HG03439 (cell line): Measurements from ENCODE around the gene PRKAG2.
"Not testable (repeated sequence)": the region's sequence is repeated elsewhere in the genome, so short reads cannot be mapped to it uniquely, and the experiment has no call there.

Source experiments
- ATAC-seq: cut with Tn5 transposase; IDR thresholded peaks from one replicate; pipeline ENCODE4 v1.9.1; 2021; ENCODE audit warnings: mild to moderate bottlenecking, moderate library complexity; ENCODE audit not compliant: unreplicated experiment

The PRKAG2 gene

DNA sequence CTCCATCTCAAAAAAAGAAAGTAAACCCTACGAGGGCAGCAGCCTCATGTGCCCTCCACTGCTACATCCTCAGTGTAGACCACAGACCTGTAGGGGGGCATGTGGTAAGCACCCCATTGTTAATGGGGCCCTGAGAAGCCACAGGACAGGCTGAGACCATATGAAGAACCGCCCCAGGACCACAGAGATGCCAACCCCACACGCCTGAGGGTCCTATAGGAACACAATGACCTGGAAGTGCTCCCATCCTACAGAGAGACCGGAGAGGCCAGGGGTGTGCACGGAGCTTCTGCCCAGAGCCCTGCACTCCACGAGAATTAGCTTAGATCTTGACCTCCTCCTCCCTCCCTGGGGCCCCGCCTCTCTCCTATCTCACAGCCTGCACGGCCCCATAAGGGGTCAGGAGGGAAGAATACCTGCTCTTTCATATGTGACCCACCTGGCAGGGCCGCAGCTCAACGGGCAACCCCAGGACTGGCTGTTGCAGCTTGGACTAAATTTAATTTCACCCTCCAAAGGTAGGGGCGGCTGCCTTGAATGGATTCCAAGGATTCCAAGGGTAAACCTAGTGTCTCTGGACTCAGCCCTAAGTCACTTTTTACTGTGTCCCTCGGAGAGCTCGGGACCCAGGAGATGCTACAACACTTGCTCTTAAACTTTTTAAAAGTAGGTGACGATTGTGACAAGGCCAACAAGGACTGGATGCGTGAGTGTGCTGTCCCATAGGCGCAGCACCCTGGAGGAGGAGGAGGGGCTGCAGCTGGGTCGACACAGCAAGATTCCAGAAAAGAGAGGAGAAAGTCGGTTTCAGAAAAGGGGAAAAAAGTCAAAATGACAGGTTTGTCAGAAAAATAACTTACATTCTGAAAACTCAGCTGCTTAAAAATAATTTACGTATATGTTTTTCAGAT is 24.2 kb downstream of the PRKAG2 start:
- no peak for ATAC-seq

DNA sequence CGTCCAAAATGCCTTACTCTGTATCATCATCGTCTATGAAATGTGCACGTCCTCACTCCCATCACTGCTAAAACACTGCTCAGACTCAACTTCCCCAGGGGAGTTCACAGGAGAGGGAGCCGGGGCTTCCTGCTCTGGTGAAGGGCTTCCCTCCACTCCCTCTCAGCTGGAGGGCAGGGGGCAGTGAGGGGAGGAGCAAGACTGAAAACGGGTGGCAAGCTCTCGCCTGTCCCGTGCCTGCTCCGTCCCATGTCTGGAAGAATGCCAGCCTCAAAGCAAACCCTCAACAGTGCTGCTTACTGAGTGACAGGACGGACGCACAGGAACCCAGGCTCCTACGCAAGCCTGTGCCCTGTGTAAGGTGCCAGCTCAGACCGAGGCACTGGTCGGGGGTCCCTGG is 25.1 kb downstream of the PRKAG2 start:
- no peak for ATAC-seq

DNA sequence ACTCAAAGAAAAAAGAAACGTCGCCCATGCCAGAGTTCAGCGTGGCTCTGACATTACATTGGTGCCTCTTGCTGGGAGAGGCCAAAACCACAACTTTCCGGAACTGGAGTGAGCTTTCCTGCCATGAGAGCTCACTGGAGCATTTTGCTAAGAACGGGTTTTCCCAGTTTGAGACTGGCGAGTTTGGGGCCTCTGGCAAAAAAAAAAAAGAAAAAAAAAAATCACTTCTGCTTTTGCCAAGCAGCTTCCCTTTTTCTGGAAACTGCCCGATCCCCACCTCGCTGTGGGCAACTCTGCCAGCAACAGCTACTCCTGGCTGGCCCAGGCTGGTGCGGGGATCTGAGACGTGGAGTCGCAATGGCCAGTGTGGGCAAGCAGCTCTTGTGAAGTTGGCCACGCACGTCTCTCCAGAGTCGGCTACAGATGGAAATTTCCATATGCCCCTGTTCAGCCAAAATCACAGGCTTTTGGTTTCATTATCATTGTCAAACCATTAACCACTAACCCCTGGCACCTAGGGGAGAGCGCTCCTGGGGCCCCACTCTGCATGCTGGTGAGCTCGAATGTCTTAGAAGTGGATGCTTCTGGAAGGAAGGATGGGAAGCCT is 25.7 kb downstream of the PRKAG2 start:
- no peak for ATAC-seq

DNA sequence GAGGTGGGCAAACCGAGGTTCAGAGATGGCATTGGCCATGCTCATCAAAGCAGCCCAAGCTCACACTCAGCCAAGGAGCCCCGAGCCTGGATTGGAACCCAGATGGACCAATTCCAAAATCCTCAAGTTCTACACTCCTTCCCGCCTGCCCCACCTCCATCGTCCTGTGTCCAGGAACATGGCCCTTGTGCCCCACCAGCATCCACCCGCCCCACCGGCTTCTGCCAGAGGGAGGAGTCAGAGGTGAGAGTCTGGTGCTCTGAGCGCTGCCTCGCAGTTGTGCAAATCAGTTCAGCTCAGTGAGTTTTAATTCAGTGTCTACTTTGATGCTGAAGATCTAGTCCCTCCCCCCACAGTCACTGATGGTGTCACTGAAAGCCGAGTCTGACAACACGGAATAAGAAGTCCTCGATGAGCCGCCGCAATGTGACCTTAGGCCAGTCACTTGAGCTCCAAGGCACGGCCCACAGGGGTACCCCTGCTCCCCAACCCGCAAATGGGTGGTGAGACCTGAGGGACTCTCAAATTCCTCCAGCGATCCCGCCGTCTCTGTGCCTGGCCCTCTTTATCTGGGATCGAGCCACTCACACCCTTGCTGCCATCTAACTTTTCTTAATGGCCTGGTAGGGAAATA is 26.3 kb downstream of the PRKAG2 start:
- ATAC-seq: no peak

DNA sequence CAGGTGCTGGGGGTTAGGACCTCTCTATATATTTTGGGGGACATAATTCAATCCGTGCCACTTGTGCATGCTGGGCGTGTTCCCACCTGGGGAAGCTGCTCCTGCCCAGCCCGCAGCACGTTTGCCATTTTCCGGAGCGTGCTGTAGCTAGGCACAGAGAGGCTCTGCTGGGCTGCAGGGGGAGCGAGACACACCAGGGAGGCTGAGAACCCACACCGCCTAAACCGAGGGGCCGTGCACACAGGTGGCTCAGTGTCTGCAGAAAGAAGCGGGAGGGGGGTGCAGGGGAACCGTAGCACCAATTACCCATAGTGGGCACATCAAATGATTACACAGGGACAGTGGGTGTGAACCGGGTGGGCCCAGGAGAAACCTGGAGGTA is 27.0 kb downstream of the PRKAG2 start:
- ATAC-seq: no peak

DNA sequence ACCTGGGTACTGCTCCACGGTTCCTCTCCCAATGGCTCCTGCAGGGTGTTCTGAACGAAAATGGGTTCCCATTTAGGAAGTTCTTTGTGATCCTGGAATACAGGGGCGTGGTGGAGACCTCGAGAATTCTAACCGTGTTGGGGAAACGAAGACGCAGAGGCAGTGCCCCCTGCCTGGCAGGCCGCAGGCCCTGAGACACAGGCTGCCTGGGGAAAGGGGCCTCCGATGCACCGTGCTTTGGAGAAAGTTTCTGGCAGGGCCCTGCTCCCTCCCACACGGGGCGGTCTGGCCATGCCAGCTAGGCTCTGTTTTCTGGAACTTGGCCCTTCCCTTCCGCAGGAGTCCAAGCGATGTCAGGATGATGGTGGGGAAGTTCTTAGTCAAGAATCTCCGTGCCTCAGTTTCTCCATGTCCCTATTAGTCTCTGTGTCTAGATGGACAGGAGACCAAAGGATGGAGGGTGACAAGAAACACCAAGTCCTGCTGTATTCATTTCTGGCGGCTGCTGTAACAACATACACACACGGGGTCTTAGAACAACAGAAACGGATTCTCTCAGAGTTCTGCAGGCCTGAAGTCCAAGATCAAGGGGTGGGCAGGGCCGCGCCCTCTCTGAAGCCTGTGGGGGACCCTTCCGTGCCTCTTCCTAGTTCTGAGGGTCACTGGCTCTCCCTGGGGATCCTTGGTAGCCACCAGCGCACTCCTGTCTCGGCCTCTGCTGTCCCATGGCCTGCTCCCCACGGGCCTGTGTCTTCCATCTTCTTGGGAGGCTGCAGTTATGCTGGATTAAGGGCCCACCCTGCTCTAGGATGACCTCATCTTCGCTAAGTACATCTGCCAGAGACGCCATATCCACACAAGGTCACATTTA is 27.7 kb downstream of the PRKAG2 start:
- no peak for ATAC-seq

DNA sequence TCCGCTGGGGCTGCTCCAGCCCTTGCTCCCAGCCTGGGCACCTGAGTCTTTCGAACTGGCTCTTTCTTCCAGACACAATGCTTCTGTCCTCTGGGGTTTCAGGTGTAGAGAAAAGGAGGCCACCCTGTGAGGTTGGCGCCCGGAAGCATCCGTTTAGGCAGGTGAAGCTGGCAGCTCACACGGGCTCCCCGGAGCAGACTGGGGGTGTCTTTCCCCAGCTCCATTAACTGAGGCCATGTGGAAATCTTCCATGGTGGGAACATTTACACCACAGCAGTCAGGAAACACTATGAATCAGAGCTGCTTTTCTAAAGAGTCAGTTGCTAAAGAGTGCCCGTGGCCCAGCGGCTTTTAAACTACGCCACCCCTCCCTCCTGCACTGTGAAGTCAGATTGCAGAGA is 29.2 kb downstream of the PRKAG2 start:
- no peak for ATAC-seq

DNA sequence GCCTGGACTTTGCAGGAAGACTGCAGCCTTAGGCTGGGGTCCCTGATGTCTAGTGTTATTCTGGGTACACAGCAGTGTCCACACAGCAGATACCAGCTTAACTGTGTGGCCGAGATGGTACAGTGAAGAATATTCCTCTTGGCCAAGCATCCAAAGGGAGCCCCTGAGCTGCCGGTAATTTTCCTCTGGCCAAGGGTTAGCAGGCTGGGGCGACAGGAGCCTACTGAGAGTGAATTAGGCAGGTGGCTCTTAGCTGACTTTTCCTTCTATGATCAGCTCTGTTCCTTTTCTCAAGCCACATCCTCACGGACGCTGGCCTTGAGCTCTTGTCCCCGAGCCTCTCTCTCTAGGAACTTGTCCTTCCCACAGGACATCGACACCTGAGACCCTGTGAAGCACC is 29.8 kb downstream of the PRKAG2 start:
- ATAC-seq: no peak

DNA sequence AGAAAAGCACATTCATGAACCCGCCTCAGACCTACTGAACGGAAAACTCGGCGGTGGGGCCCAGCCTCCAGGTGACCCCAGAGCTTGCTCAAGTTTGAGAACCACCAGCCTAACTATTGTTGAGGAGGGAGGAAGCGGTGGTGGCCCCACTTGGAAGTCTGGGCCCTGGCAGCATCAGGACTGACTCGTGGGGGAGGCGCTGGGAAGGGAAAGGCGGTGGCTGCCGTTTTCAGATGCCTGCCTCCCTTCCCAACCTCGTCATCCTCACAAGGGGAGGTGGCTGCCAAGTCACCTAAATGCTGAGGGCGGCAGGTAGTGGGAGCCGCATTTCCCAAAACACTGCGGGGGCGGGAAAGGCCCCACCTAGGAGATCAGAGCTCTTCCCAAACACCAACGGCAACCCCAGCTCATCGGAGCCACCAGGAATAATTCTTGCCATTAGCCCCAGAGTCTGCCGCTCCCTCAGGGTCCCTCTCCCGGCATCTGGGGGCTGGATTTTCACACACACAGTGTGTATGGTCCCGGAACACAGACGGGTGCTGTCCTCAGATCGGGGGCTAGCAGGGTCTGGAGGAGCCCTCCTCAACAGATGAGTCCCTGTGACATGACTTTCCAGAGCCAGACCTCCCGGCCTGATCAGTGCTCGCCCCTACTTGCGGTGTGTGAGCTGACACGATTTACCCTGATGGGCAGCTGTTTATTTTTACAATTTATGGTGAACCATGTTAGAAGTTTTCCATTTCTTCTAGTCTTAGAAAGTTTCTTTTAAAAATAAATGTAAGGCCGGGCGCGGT is 31.3 kb downstream of the PRKAG2 start:
- ATAC-seq: no peak

DNA sequence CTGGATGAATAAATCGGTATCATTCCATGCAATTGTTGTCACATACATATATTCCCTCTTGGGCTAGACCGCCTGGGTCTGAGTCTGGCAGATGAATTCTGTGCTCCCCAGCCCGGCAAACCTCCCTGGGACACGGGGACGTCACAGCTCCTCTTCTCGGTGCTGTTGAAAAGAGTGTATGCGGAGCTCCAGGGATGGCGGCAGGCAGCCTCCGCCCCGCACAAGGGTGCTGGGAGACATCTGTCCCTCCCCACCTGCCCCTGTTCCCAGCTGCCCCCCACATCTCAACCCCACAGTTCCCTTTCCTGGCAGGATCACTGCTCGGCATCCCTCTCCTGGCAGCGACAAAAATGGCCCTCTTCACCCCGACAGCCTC is 32.1 kb downstream of the PRKAG2 start:
- ATAC-seq: no peak

DNA sequence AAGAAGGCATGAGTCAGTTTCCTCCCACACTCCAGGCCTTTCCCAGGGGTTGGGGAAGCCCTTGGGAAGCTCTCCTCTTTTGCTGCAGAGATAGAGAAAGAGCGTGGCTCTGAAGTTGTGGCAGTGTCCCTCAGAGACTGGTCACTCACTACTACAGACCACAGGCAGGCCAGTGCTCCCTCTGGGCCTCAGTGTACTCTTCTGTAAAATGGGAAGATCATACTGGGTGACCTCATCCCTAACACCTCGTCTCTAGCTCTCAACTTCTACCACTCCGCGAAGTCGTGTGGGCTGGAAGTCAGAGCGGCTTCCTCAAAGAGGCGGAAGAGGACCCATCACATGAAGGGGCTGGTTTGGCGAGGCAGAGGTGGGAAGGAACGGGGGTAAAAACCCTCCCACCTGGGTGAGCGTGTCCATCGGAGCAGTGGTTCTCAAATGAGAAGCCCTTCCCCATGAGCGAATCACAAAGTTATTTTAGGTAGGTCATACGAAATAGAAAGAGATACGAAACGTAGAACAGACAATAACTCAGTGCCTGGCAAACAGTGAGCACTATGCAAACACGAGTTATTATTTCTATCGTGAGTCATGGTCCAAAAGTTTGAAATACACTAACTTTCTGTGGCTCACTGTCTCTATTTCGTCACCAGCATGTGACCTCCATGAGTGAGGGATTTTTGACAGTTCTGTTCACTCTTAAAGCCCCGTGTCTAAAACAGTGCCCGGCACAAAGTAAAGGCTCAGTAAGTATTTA is 32.7 kb downstream of the PRKAG2 start:
- ATAC-seq: no peak

DNA sequence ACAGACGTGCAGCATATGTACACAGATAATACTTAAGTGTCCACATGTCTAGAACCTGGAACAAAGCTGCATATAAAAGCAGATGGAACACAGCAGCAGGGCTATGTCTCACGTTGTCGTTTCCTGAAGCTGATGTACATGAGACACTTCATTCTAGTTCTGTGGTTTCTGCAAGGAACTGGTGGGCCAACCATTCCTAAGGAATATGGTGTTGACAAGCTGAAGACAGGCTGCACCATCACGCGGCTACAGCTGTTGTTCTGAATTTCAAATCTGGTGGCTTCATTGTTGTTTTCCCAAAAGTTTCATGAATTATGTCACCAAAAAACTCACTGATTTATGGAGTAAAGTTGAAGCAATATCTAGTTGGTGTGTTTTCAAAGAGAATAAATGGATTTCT is 33.7 kb downstream of the PRKAG2 start:
- no peak for ATAC-seq

DNA sequence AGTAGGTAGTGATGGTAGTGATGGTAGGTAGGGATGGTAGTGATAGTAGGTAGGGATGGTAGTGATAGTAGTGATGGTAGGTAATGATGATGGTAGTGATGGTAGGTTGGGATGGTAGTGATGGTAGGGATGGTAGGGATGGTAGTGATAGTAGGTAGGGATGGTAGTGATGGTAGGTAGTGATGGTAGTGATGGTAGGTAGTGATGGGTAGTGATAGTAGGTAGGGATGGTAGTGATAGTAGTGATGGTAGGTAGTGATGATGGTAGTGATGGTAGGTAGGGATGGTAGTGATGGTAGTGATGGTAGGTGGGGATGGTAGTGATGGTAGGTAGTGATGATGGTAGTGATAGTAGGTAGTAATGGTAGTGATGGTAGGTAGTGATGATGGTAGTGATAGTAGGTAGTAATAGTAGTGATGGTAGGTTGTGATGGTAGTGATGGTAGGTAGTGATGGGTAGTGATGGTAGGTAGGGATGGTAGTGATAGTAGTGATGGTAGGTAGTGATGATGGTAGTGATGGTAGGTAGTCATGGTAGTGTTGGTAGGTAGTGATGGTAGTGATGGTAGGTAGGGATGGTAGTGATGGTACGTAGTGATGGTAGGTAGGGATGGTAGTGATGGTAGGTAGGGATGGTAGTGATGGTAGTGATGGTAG is 35.4 kb downstream of the PRKAG2 start:
- ATAC-seq: not testable (repeated sequence)

DNA sequence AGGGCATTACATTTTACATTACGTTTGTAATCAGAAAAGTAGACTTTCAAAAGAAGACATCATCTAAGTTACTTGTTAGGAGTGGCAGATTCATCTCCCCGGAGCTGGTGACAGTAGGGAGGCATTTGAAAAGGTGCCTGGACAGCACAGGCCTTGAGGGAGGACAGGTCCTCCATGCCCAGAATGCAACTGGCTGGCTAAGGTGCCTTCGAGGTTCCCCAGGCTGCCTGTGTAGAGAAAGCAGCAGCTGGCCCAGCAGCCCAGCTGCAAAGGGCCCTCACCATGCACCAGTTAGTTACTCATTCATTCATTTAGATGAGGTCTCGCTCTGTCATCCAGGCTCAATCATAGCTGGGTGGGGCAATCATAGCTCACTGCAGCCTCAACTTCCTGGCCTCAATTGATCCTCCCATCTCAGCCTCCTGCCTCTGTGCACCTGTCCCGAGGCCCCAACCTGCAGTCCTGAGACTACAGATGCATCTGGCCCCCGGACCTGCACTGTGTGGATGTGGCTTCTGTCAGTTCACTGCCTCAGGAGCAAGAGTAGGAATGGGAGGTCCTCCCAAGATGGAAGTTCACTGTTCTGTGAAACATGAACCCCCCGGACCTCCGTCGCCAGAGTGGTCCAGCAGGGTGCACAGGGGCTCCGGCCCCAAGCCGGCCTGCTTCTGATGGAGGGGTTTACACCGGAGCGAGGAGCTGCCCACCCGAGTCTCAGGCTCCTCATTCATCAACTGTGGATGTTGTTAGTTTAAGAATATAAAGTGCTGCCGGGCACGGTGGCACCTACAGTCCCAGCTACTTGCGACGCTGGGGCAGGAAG is 36.6 kb downstream of the PRKAG2 start:
- no peak for ATAC-seq

DNA sequence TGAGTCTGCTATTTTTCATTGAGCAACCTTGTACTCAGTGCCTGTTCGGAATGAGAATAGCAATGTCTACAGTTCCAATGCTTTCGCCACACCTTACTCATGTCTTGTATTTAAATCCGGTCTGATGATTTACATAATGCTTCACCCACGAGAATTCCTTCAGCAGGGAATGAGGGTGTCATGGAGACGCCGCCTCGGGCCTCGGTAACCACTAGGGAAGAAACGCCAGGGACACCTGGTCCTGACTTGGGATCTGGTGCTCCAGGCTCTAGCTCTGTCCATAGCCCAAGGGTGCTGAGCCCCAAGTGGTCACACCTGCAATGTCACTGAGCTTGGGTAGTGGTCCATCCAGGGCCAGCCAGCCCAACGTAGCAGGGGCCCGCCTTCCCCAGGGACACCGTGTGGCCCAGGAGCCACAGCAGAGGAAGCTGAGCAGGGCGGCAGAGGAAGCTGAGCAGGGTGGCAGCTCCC is 37.4 kb downstream of the PRKAG2 start:
- no peak for ATAC-seq

DNA sequence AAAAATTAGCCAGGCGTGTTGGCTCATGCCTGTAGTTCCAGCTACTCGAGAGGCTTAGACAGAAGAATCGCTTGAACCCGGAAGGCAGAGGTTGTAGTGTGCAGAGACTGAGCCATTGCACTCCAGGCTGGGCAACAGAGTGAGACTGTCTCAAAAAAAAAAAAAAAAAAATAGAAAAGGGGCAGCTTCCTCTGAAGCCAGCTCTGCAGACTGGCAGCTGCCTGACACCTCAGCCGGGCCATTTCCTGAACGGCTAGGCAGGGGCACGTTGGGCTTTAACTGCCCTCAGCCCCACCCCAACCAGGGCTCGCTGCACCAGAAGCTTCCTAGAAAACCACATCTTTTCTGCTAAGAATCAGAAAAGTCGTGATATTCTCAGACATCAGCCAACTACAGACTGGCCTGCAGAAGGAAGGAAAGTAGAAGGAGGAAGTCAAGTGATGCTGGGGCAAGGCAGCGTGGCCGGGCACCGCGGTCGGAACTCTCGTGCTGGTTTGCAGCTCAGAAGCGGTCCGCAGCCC is 38.0 kb downstream of the PRKAG2 start:
- ATAC-seq: no peak

DNA sequence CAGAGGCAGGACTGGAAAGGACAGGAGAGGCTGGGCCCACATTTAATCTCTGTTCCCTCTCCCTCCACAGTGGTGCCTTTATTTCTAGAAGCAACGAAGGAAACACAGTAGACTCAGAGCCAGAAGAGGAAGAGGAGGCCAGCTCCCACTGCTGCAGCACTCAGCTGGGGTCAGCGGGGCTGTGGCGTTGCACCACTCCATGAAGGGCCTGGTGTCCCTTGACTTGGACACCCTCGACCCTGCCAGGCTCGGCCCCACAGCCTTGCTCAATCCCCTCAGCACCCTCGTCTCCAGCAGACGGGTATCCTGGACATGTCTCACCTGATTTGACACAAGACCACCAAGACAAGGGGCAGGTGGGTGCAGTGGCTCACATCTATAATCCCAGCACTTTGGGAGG is 38.8 kb downstream of the PRKAG2 start:
- no peak for ATAC-seq
